Cerebellar nuclear complex (tissue), 1 donor: ENCODE results near the gene CARD9.
A peak's percentile ranks its signal among the peaks of the same experiment; 100 is the strongest.

ENCODE experiments used
- DNase-seq, 2 experiments: peaks; one replicate each; lab custom pipeline; 2025; lab: John Stamatoyannopoulos, UW

The CARD9 gene

GRCh38 chr9:136401173-136401922 is 27.9 kb upstream of the CARD9 start:
- DNase-seq: no peak

- peak in 1 of 2 experiments; percentile 8 for DNase-seq
These were observed 26.8 kb upstream of the CARD9 start, which contains the start of gene SNAPC4 for GRCh38 chr9:136400038-136400834. SNAPC4 (minus strand) TSS chr9:136400170; CDS start chr9:136398428, 1,742 bp downstream.

- no peak for DNase-seq
These were observed 25.9 kb upstream of the CARD9 start for GRCh38 chr9:136399176-136400037.

- DNase-seq: no peak
These were observed 24.8 kb upstream of the CARD9 start for GRCh38 chr9:136398286-136398685.

- no peak for DNase-seq
These were observed 24.2 kb upstream of the CARD9 start for GRCh38 chr9:136397643-136398042.

- DNase-seq: no peak
These were observed 22.7 kb upstream of the CARD9 start for GRCh38 chr9:136396219-136396515.

GRCh38 chr9:136395345-136396218 is 22.1 kb upstream of the CARD9 start:
- no peak for DNase-seq

- DNase-seq: no peak
These were observed 21.5 kb upstream of the CARD9 start for GRCh38 chr9:136395020-136395340.

- no peak for DNase-seq
These were observed 21.0 kb upstream of the CARD9 start for GRCh38 chr9:136394312-136395019.

GRCh38 chr9:136393531-136393930 is 20.1 kb upstream of the CARD9 start:
- no peak for DNase-seq

GRCh38 chr9:136392538-136393449 is 19.3 kb upstream of the CARD9 start:
- no peak for DNase-seq

- DNase-seq: no peak
These were observed 18.5 kb upstream of the CARD9 start for GRCh38 chr9:136391737-136392537.

- no peak for DNase-seq
These were observed 15.9 kb upstream of the CARD9 start for GRCh38 chr9:136389396-136389795.

- DNase-seq: no peak
These were observed 13.7 kb upstream of the CARD9 start for GRCh38 chr9:136387217-136387616.

- no peak for DNase-seq
These were observed 12.5 kb upstream of the CARD9 start for GRCh38 chr9:136386018-136386417.

- no peak for DNase-seq
These were observed 11.5 kb upstream of the CARD9 start for GRCh38 chr9:136385015-136385414.

- no peak for DNase-seq
These were observed 10.0 kb upstream of the CARD9 start for GRCh38 chr9:136383436-136383835.

GRCh38 chr9:136381966-136382513 is 8.6 kb upstream of the CARD9 start:
- no peak for DNase-seq

- DNase-seq: no peak
These were observed 7.8 kb upstream of the CARD9 start for GRCh38 chr9:136381311-136381710.
